HG02571 (cell line): ENCODE data around the gene KANSL3.
"Not testable (repeated sequence)": the region's sequence is repeated elsewhere in the genome, so short reads cannot be mapped to it uniquely, and the experiment has no call there.

ENCODE experiments used
- ATAC-seq: cut with Tn5 transposase; IDR thresholded peaks from one replicate; pipeline ENCODE4 v1.9.1; 2021; ENCODE audit warnings: mild to moderate bottlenecking, moderate library complexity; ENCODE audit not compliant: unreplicated experiment

KANSL3 gene

DNA sequence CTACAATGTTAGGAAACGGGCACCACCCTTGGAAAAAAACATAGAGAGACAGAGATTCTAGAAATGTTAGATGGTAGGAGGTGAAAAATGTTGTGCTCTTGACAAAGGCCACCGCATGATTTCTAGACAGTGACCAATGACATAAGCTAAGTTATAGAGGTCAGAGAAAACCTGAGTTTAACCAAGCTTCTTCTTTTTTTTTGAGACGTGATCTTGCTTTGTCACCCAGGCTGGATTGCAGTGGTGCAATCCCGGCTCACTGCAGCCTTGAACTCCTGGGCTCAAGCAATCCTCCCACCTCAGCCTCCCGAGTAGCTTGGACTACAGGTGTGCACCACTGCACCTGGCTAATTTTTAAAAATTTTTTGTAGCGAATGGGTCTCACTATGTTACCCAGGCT lies 17.4 kb upstream of the KANSL3 start:
- no peak for ATAC-seq

DNA sequence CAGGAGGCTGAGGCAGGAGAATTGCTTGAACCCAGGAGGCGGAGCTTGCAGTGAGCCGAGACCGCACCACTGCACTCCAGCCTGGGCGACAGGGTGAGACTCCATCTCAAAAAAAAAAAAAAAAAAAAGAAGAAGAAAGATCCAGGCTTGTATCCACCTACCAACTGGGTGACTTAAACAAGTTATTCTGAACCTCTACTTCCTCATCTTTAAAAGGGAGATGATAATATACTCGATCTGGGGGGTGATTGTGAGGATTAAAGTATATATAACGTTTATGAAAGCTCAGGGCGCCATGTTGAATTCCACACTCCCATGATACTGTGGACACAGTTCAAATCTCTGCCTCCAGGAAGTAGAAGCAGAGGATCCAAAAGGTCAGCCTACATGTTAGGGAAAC lies 16.7 kb upstream of the KANSL3 start:
- not testable (repeated sequence) for ATAC-seq

DNA sequence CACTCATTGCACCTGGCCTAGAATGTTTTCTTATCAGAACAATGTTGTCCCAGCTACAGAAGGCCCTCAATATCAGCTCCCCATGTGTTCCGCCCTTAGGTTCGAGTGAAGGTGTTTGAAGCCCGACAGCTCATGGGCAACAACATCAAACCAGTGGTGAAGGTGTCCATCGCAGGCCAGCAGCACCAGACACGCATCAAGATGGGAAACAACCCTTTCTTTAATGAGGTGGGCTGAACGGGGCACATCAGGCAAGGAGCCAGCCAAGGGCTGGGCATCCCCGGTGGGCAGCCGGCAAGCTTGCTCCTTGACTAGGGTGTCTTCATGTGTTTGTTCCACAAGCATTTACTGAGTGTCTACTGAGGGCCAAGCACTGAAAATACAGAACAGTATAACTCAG lies 13.7 kb upstream of the KANSL3 start:
- no peak for ATAC-seq

DNA sequence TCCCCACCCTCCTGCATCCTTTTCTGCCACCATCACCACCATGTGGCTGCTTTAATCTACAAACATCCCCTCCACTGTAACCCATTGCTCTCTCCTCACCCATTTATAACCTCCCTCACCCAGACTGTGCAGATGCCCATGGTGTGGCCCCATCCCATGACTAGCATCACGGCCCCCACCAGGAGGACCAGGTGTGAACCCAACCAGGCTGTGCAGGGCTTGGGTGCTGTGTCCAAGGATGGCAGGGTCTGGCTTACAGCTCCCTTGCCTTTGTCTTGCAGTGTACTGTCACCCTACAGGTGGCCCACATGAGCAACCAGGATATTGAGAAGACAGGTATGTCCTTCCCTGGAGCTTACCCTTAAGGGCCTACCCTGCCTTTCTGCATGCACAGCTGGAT lies 11.2 kb upstream of the KANSL3 start:
- no peak for ATAC-seq

DNA sequence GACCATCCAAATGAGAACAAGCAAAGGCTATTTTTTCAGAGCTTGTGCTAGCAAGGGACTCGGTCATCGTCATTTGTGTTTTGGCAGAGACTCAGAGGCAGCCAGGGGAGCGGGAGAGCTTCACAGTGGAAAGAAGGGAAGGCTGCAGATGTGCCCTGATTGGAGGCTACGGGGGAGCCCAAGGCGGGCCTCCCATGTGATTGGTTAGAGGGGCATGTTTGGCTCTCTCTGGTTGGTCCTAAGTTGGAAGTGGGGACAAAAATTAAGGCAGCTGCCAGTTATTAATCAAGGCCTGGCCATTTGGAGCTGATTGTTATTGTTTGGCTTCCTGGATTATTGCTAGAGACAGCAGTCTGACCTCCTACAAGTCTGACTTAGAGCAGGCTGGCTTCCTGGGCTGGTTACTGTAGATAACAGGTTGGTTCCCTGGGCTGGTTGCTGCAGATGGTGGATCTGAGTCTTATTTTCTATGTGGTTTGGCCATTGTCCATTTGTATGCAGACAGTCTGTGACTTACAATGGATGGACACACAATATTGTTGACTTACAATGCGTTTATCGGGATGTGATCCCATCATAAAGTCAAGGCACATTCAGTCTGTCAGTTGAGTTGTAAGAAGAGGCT lies 10.3 kb upstream of the KANSL3 start:
- ATAC-seq, result no peak

DNA sequence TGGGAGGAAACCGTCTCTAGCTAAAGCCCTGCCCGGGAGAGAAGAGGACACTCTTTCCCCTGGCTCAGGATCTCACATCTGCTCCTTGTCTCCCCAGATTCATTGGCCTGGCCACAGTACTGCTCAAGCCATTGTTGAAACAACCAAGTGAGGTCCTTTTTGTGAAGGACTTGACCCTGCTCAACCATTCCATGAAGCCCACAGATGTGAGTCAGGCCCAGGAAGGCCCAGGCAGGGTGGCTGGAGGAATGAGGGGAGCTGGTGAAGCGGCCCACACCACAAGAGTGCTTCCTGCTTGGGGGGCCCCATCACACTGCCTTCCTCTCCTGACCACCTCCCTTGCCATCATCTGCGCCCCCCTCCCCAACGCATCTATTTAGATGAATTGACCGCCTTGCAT lies 9.6 kb upstream of the KANSL3 start:
- no peak for ATAC-seq

DNA sequence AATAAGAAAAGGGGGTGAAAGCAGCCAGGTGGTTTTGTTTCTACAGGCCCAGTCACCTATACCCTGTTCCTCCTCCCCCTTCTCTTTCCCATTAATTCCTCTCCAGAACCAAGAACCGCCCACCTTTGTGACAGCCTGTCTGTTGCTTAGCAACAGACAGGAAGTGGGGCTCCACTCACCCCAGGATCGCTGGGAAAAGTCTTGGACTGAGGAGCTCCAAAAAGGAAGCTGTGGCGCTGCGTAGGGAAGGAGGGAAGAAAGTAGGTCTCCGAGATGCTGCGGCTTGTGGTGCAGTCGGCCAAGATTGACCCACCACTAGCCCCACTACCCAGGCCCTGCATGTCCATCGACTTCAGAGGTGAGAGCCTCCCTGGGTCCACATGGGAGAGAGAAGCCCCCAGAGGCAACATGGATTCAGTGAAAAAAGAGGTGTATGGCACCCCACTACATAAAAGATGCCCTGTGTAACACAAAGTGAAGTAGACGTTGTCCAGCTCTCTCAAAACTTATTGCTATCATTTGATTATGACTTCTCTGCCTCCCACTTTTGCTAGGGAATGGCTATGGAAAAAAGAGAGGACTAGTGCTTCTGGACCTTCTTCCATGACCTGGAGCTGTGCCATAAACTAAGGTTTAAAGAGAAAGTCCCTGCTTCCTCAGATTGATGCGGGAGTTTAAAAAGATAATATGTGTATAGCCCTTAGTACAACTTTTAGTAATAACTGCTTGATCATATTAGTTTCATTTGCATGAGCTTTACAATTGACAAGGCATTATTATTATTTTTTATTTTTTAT lies 4.7 kb upstream of the KANSL3 start, which contains the start of gene FER1L5:
FER1L5 (plus strand) TSS at position 201 of the 797 bp plus-strand sequence; CDS start at position 274, 73 bp downstream.
- no peak for ATAC-seq

DNA sequence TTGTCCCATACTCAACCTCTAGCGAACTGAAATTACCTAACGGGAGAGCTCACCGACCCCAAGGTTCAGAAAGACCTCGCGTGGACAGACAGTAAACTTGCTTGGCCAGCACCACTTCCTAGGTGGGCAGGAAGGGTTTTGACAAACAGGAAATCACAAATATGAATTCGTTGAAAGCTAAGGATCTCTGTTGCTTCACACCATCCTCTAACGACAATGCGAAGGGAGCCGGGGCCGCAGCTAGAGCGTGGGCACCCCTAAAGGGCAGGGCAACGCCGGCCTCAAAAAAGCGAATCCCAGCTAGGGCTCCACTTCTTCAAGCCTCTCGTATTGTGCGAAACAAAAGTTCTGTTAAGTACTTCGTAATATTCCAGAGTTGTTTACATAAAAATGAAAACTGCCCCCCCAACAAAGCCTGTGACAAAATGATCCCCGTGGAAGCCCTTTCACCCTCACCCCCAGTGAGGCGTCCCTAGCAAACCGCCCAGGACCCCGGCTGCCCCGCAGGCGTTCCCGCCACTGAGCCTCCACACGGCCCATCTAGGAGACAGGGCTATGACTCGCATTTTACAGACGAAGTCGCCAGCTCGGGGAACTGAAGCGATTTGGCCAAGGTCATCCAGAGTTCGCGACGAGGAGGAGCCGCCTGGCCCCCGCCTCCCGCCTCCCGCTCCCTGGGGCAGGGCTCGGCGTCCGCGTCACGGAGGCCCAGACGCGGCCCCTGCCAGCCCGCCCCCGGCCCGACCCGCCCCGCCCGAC lies 548 bp downstream of the KANSL3 start:
- peak; percentile 58 for ATAC-seq

DNA sequence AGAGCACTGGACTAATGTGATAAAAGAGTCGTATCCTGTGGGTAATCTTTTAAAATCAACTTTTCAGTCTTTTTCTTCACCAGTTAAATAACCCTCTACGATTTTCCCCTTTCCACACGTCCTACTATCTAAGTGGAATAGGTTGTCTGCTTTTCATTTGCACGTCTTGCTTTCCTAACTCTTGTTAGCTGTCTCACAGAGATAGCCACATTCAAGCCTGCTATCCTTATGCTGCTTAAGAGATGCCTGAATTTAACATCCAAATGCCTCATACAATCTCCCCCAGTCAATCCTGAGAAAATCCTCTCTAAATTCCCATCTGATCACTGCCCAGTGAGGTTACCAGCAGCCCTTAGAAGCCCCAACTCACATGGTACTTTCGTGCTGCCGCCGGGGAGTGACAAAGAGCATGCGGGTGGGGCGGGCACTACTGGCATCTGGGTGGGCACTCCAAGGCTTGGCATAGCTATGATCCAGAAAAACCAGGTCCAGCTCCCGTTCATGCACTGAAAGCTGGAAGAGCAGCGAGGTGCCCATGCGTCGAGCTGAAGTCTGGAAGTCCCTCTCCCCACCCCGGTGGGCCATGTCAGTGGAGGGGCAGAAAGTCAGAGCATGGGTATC lies 1.5 kb downstream of the KANSL3 start:
- no peak for ATAC-seq

DNA sequence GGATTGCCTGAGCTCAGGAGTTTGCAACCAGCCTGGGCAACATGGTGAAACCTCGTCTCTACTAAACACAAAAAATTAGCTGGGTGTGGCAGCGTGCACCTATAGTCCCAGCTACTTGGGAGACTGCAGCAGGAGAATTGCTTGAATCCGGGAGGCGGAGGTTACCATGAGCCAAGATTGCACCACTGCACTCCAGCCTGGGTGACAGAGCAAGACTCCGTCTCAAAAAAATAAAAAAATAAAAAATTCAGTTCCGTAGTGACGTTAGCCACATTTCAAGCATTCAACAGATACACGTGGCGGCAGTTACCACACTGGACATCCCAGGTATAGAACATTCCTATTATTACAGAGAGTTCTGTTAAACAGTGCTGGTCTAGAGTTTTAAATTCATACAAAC lies 4.5 kb downstream of the KANSL3 start:
- ATAC-seq, result no peak

DNA sequence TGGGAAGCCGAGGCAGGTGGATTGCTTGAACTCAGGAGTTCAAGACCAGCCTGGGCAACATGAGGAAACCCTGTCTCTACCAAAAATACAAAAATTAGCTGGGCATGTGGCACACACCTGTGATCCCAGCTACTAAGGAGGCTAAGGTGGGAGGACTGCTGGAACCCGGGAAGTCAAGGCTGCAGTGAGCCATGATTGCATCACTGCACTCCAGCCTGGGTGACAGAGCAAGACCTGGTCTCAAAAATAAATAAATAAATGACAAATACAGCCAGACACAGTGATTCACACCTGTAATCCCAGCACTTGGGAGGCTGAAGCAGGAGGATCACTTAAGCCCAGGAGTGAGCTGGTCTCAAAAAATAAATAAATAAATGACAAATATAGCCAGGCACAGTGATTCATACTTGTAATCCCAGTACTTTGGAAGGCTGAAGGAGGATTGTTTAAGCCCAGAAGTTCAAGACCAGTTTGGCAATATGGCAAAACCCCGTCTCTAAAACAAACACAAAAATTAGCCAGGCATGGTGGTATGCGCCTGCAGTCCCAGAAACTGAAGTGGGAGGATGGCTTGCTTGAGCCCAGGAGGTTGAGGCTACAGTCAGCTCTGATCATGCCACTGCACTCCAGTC lies 6.2 kb downstream of the KANSL3 start:
- ATAC-seq, result no peak

DNA sequence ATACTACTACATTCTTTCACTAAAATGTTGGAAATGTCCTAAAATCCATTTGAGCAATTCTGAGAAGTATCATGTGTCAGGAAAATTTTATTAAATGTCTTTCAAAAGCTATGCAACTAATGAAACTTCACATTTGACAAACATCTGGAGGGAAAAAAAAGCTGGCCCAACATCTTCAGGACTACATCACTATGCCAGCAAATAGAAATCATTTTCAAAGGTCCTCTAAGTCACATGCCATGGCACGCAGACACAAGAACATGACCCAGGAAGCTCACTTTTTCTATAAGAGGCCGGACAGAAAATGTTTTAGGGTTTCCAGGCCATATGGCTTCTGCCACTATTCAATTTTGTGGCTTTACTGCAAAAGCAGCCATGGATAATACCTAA lies 11.6 kb downstream of the KANSL3 start:
- ATAC-seq, result no peak

DNA sequence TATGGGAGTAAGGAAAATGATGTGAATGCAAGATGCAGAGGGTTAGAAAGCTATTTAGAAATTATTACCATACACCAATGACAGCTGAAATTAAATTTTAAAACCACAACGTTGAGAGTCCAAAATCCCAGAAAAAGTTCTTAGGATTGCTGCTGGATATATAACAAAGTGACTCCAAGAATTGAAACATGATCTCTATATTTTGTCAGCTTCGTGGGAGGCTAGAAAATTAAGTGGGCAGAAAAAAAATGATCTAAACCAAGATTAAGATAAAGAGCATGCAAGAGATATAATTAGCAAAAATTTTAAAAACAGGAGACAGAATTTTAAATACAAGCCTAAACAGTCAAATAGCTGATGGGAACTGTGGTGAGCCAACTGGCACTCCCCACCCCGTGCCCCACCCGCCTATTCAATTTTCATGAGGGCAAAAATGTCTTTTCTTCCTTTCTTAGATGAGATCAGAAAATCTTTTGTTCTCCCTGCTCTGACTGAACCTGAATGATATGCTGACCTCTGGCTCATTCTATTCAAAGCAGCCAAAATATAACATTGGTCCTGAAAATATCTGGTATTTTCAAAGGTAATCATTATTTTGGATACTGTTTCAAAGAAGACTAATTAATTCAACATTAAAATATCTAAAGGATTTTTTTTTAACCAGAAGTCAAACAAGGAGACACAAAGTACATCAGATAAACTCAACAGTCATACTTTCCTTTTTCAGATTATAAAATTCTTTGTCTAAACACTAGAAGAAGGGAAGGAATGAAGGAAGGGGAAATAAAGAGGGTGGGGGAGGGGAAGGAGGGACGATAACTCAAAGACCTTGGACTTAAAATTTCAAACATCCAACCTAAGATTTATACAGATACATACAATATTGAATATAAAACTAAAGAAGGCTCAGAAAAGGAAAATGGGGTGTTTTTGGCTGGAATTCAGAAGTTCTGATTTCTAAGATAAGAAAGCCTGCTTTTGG lies 12.2 kb downstream of the KANSL3 start:
- no peak for ATAC-seq

DNA sequence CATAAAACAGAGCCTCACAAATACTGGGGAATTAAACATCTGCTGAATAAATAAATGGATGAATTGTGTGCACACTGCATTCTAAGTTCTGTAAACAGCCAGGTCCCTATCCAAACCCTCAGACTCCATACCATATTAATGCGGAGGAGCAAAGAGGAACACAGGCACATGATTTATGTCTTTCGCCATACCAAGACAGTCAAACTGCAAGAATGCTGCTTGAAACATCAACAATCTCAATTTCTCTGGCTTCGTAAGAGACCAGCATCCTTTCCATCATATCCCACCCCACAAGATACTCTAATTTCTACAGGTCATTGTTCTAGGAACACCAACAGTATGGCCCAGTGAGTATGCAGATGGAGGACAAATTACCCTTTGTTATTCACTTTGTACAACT lies 15.0 kb downstream of the KANSL3 start:
- no peak for ATAC-seq

DNA sequence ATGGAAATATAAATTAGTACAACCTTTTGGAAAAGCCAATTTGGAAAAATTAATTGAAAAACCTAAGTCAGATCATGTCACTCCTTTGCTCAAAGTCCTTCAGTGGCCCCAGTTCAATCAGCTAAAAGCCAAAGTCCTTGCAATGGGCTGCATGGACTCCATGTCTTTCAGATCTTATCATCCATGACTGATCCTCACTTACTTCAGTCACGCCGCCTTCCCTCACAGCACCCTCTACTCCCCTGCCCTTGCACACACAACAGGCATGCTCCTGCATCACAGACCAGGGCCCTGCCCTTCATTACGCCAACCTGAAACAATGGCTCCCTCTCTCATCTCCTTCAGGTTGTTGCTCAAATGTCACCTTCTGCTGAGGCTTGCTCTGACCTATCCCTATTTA lies 15.6 kb downstream of the KANSL3 start:
- no peak for ATAC-seq

DNA sequence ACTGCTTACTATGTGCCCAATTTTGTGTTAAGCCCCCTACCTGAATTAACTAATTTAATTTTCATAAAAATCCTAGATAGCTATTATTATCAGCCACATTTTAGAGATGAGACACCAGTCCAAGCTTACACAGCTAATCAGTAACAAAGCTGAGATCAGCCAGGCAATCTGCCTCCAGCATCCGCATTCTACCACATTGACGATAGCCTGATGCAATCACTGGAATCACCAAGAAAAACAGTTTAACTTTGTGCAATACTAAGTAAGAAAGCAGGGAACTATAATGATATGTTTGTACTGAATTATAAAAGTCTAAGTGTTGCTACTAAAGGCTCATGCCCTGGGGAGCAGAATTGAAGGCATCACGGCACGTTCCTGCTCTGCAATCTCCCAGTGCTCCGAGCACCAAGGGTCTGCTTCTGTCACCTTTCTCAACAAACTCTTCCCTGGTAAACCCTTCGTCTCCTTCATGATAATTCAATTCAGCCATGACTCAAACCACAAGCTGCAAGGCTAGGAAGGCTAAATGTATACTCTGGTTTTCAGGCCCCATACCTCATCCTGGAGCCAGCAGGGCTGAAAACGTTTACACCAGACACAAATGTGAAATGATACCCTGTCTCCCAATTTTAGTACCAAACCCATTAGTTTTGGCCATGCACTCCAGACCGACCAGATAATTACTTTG lies 19.4 kb downstream of the KANSL3 start:
- no peak for ATAC-seq

DNA sequence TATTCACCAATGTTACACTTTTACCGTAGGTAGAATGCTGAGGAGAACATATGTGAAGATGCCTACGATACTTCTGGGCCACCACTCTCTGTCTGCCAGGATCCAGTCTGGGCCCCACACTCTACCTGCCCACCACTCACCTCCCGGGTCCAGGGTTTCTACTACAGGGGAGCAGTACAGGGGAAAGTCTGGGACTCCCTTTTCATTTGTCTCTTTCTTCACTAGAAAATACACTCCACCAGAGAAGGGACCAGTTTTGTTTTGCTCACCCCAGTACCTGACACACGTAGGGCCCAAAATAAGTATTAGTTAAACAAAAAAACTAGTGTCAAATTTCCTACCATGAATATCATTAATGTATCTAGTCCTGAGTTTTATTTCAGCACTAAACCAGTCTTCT lies 21.1 kb downstream of the KANSL3 start:
- ATAC-seq, result no peak

DNA sequence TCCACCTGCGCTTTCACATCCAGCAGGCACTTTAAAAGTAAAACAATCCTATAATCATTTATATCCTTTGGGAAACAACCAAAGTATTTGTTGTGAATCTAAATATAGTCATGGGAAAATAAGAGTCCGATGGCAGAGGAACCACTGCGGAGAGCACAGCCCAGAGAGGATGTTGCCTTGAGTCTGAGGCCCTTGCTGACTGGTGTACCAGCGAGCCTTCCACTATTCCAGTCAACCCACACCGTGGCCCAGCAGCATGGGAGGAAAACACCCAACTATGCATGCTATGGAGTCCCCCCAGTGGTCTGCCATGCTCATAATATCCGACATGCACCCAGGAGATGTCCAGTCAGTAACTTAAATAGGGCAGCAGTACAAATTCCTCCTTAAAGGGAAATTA lies 21.6 kb downstream of the KANSL3 start:
- no peak for ATAC-seq

DNA sequence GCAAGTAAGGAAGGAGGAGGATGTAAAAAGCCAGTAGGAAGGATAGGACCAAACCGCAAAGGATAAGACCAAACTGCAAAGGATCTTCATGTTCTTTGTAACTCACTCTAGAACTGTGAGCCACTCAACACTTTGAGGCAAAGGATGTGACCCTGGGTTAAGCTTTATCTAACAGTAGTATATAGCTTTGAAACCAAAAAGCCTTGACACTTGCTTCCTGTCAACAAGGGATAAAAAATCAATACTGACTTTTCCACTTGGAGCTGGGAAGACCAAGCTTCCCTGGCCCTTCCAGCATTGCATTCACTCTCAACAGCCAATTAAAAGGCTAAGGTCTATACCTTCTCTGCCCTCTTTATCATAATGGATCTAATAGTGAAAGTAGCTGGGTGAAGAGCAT lies 22.0 kb downstream of the KANSL3 start:
- ATAC-seq, result no peak
